ENCODE results near the gene CIP2A. TPM values are rescaled to one million over a fixed set of nuclear protein-coding genes. Genes with fewer than 3 reads are reported as not detected.

CIP2A gene
- total and polyA plus RNA-seq, 8 donors, result 0.19 to 1.5 (median 0.99) TPM

DNA sequence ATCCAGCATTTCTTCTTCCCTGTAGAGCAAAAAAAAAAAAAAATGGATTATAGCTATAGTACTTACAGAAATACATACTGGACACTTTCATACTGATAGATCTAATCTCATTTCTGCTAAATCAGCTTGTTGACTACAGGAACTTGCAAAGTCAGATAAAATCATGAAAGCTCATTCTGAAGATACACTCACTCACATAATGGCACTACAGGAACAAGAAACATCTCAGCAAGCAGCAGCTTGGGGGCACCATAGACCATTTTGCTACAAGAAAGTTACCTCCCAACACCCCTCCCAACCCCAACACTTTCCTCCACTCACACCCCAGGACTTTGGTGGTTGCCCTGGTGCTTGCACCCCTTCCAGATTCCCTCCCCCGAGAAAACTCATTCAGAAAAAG lies 83.4 kb downstream of the CIP2A start:
- no peaks in the 10 kb centered on the region for H3K36me3 ChIP-seq
- no peak overlapping the region for H3K4me3 ChIP-seq
- no peaks in the 10 kb centered on the region for H3K27me3 ChIP-seq
- no peak overlapping the region for H3K27ac ChIP-seq
- intact Hi-C loops (cut with DNase I), result no loop called here
- TF ChIP-seq, protein P1, sequence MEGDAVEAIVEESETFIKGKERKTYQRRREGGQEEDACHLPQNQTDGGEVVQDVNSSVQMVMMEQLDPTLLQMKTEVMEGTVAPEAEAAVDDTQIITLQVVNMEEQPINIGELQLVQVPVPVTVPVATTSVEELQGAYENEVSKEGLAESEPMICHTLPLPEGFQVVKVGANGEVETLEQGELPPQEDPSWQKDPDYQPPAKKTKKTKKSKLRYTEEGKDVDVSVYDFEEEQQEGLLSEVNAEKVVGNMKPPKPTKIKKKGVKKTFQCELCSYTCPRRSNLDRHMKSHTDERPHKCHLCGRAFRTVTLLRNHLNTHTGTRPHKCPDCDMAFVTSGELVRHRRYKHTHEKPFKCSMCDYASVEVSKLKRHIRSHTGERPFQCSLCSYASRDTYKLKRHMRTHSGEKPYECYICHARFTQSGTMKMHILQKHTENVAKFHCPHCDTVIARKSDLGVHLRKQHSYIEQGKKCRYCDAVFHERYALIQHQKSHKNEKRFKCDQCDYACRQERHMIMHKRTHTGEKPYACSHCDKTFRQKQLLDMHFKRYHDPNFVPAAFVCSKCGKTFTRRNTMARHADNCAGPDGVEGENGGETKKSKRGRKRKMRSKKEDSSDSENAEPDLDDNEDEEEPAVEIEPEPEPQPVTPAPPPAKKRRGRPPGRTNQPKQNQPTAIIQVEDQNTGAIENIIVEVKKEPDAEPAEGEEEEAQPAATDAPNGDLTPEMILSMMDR (IDR thresholded peaks at IDR 0.05), result no peak
- DNase-seq (no peak), ATAC-seq (no peak), FAIRE-seq (no peak)
- H3K9me3 ChIP-seq, result no peaks in the 10 kb centered on the region
- no peaks in the 10 kb centered on the region for H3K4me1 ChIP-seq
- WGBS, 2 donors, result 73 to 82% methylated on average over 1 of the region's 1 CpG

DNA sequence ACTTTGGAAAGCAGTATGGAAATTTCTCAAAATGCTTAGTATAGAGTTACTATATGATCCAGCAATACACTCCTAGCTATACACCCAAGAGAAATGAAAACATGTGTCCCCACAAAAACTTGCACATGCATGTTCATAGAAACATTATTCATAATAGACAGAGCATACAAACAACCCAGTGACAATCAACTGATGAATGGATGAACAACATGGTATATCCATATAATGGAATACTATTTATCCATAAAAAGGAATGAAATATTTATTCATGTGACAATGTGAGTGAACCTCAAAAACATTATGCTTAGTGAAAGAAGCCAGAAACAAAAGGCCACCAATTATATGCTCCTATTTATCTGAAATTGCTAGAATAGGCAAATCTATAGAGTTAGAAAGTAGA lies 85.5 kb downstream of the CIP2A start:
- Histone ChIP-seq H3K27ac (no peak overlapping the region), H3K4me1 (no peaks in the 10 kb centered on the region), H3K9me3 (no peaks in the 10 kb centered on the region), H3K27me3 (no peaks in the 10 kb centered on the region), H3K36me3 (no peaks in the 10 kb centered on the region), H3K4me3 (no peak overlapping the region)
- no peak for DNase-seq
- no peak for ATAC-seq
- intact Hi-C loops (cut with DNase I), result no loop called here
- TF ChIP-seq, protein P1 (IDR thresholded peaks at IDR 0.05), result no peak
- FAIRE-seq, result no peak

DNA sequence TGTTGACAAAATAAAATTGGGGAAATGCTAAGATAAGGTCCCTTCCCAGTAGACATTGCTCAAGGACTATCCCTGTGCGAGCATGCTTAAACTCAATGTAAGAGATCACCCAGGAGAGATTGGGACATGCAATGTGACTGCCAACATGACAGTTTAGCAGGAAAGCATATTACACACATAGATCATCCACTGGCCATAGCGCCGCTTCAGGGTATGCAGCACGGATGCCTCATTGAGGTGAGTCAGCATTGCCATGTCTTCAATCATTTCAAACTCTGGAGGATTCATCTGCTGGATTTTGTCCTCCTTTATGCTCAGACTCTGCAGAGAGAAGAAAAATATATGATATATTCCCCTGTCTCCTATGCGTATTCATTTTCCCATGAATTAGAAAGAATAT lies 87.7 kb downstream of the CIP2A start:
- 83 to 89% methylated on average over 5 of the region's 5 CpGs for WGBS, 2 donors

DNA sequence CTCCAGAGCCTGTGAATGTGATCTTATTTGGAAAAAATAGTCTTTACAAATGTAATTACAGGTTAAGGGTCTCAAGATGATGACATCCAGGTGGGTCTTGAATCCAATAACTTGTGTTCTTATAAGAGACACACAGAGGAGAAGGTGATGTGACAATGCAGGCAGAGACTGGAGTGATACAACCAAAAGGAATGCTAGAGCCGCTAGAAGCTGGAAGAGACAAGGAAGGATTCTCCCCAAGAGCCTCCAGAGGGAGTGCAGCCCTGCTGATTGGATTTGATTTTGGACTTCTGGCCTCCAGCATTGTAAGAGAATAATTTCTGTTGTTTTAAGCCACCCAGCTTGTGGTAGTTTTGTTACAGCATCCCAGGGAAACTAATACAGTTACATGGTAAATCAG lies 88.5 kb downstream of the CIP2A start:
- no peak for DNase-seq
- Histone ChIP-seq H3K27me3 (no peaks in the 10 kb centered on the region), H3K4me1 (no peaks in the 10 kb centered on the region), H3K9me3 (no peaks in the 10 kb centered on the region), H3K27ac (no peak overlapping the region), H3K4me3 (no peak overlapping the region), H3K36me3 (no peaks in the 10 kb centered on the region)
- 84 to 97% methylated on average over 1 of the region's 1 CpG for WGBS, 2 donors
- TF ChIP-seq, protein P1 (IDR thresholded peaks at IDR 0.05), result no peak
- FAIRE-seq, result no peak
- no peak for ATAC-seq
- intact Hi-C loops (cut with DNase I), result no loop called here

More for the DNA sequence above, 87.7 kb downstream of the CIP2A start:
- TF ChIP-seq, protein P1 (IDR thresholded peaks at IDR 0.05), result no peak
- DNase-seq (no peak), ATAC-seq (no peak), FAIRE-seq (no peak)
- Histone ChIP-seq H3K9me3 (no peaks in the 10 kb centered on the region), H3K27ac (no peak overlapping the region), H3K27me3 (no peaks in the 10 kb centered on the region), H3K36me3 (no peaks in the 10 kb centered on the region), H3K4me1 (no peaks in the 10 kb centered on the region), H3K4me3 (no peak overlapping the region)
- intact Hi-C loops (cut with DNase I), result no loop called here

Other genes starting within 250 kb of the CIP2A start
- gene MYH15, start 78.8 kb downstream of the CIP2A start, total RNA-seq, result under 1 TPM in 4 of 6 donors, not detected in 2; 0.03 to 0.19 (median 0.12) TPM
- under 1 TPM in 1 of 2 donors, not detected in 1; 0.05 TPM for gene MYH15, start 78.8 kb downstream of the CIP2A start, polyA plus RNA-seq
- 1 to 10 TPM; 2.8 to 9.9 (median 6.0) TPM for gene DZIP3, start 284 bp upstream of the CIP2A start, total RNA-seq
- gene DZIP3, start 284 bp upstream of the CIP2A start, polyA plus RNA-seq, result 10 to 100 TPM in 1 of 2 donors, 1 to 10 TPM in 1; 3.5 to 12.3 TPM
- not detected for gene RETNLB, start 168.0 kb upstream of the CIP2A start, total RNA-seq
- gene RETNLB, start 168.0 kb upstream of the CIP2A start, polyA plus RNA-seq, result not detected
- under 1 TPM in 1 of 6 donors, not detected in 5; 0.32 TPM for gene TRAT1, start 233.3 kb upstream of the CIP2A start, total RNA-seq
- gene TRAT1, start 233.3 kb upstream of the CIP2A start, polyA plus RNA-seq, result not detected

Data from pancreas (tissue), 10 donors.